HG03045 (cell line): ENCODE measurements around the gene CCNY.
"Not testable (repeated sequence)": the region's sequence is repeated elsewhere in the genome, so short reads cannot be mapped to it uniquely, and the experiment has no call there.

Experiments
- ATAC-seq: cut with Tn5 transposase; IDR thresholded peaks from one replicate; pipeline ENCODE4 v1.9.1; 2021; ENCODE audit warnings: mild to moderate bottlenecking, moderate library complexity; ENCODE audit not compliant: unreplicated experiment

The CCNY gene

GRCh38 chr10:35507519-35508109 is 171.3 kb downstream of the CCNY start:
- no peak for ATAC-seq

- no peak for ATAC-seq
Measured at GRCh38 chr10:35508647-35509046, 172.3 kb downstream of the CCNY start.

- ATAC-seq = no peak
Measured at GRCh38 chr10:35510891-35511290, 174.6 kb downstream of the CCNY start.

GRCh38 chr10:35511647-35512046 is 175.3 kb downstream of the CCNY start:
- ATAC-seq = no peak

GRCh38 chr10:35516102-35516670 is 179.9 kb downstream of the CCNY start:
- ATAC-seq = no peak

GRCh38 chr10:35517431-35518181 is 181.3 kb downstream of the CCNY start:
- no peak for ATAC-seq

- ATAC-seq = not testable (repeated sequence)
Measured at GRCh38 chr10:35518187-35518586, 181.9 kb downstream of the CCNY start.

GRCh38 chr10:35520996-35521395 is 184.7 kb downstream of the CCNY start:
- ATAC-seq = no peak

- ATAC-seq = no peak
Measured at GRCh38 chr10:35523670-35524225, 187.4 kb downstream of the CCNY start.

GRCh38 chr10:35526746-35527145 is 190.4 kb downstream of the CCNY start:
- ATAC-seq = no peak

- ATAC-seq = no peak
Measured at GRCh38 chr10:35532141-35532540, 195.8 kb downstream of the CCNY start.

GRCh38 chr10:35533565-35533964 is 197.3 kb downstream of the CCNY start:
- ATAC-seq = no peak

- ATAC-seq = no peak
Measured at GRCh38 chr10:35535136-35535535, 198.8 kb downstream of the CCNY start.

GRCh38 chr10:35536789-35537188 is 200.5 kb downstream of the CCNY start:
- ATAC-seq = no peak

- ATAC-seq = not testable (repeated sequence)
Measured at GRCh38 chr10:35537925-35538324, 201.6 kb downstream of the CCNY start.

- no peak for ATAC-seq
Measured at GRCh38 chr10:35540296-35541164, 204.2 kb downstream of the CCNY start.

GRCh38 chr10:35541720-35542119 is 205.4 kb downstream of the CCNY start:
- ATAC-seq = no peak

GRCh38 chr10:35542303-35542702 is 206.0 kb downstream of the CCNY start:
- no peak for ATAC-seq

GRCh38 chr10:35545079-35545657 is 208.9 kb downstream of the CCNY start:
- ATAC-seq = no peak

GRCh38 chr10:35545878-35546590 is 209.7 kb downstream of the CCNY start:
- ATAC-seq = no peak
